B cell (primary cell): ENCODE measurements around the gene HIP1R. TPM values are rescaled to one million over a fixed set of nuclear protein-coding genes. Genes with fewer than 3 reads are reported as not detected.

ENCODE experiments used
- ATAC-seq: fragments of 200-7000 bp; cut with Tn5 transposase; one replicate; pipeline ENCODE4 v1.10.0; 2021; ENCODE audit warnings: low read depth, mild to moderate bottlenecking, moderate number of reproducible peaks, moderate library complexity
- CTCF ChIA-PET: fragments of 350-600 bp; sonication (Branson Sonifier 250); formaldehyde crosslinking; loops from one replicate; lab custom pipeline; 2021; ENCODE audit warnings: antibody characterized with exemption, inconsistent platforms; lab: Charles Lee
- POLR2A ChIA-PET: fragments of 350-600 bp; sonication (Branson Sonifier 250); formaldehyde crosslinking; loops from one replicate; lab custom pipeline; 2021; ENCODE audit warnings: antibody characterized with exemption; lab: Charles Lee
- DNase-seq: peaks from one replicate; pipeline ENCODE4 v3.0.0; 2013
- H2AFZ ChIP-seq: 2 replicates; pipeline ENCODE4 v1.6.1; 2012; ENCODE audit warnings: mild to moderate bottlenecking, low read depth, low read length; ENCODE audit not compliant: insufficient read depth, poor library complexity, severe bottlenecking
- H3K27ac ChIP-seq, 2 donors: 1 replicate in 1 of 2; 2 replicates in 1 of 2; pipeline ENCODE4 v1.5.1; 2012 to 2013; ENCODE audit warnings: low read length in 2 of 2, mild to moderate bottlenecking in 2 of 2, moderate library complexity in 1 of 2
- H3K27me3 ChIP-seq, 4 experiments: fragments of 200-600 bp in 1 of 4; sonication (generic) in 1 of 4; replicated peaks in 1 of 4; 1 replicate in 2 of 4; 2 replicates in 2 of 4; pipeline versions ENCODE4 v1.6.1 to v1.7.0; 2013 to 2016; ENCODE audit warnings: low read length in 3 of 4, mild to moderate bottlenecking in 2 of 4, mixed read lengths in 1 of 4, moderate library complexity in 1 of 4; ENCODE audit not compliant: insufficient read depth in 4 of 4, control insufficient read depth in 3 of 4; ENCODE audit errors: control extremely low read depth in 1 of 4
- H3K36me3 ChIP-seq, 2 experiments: replicated peaks in 1 of 2; 1 replicate in 1 of 2; 2 replicates in 1 of 2; pipeline versions ENCODE4 v1.6.1 to v1.7.1; 2013; ENCODE audit warnings: low read length in 1 of 2; ENCODE audit not compliant: insufficient read depth in 2 of 2, control insufficient read depth in 1 of 2; ENCODE audit errors: control extremely low read depth in 1 of 2, extremely low read depth in 1 of 2
- H3K4me1 ChIP-seq, 2 donors: fragments of 200-600 bp in 1 of 2; sonication (generic) in 1 of 2; 1 replicate in 1 of 2; 2 replicates in 1 of 2; pipeline versions ENCODE4 v1.5.1 to v1.6.1; 2013 to 2017; ENCODE audit warnings: low read length in 2 of 2; ENCODE audit not compliant: control insufficient read depth in 2 of 2, insufficient read depth in 2 of 2
- H3K4me2 ChIP-seq: replicated peaks from 2 replicates; pipeline ENCODE3; 2012; ENCODE audit warnings: mild to moderate bottlenecking, low read depth, low read length; ENCODE audit not compliant: poor library complexity, severe bottlenecking
- H3K4me3 ChIP-seq, 5 experiments: fragments of 200-600 bp in 1 of 5; sonication (generic) in 1 of 5; 1 replicate in 3 of 5; 2 replicates in 2 of 5; pipeline versions ENCODE4 v1.5.1 to v1.7.0; 2011 to 2016; ENCODE audit warnings: low read length in 4 of 5, mild to moderate bottlenecking in 4 of 5, low read depth in 2 of 5, control low read depth in 1 of 5, moderate library complexity in 1 of 5; ENCODE audit not compliant: insufficient read depth in 1 of 5; ENCODE audit errors: control extremely low read depth in 1 of 5, extremely low read depth in 1 of 5
- H3K79me2 ChIP-seq: fragments of 200-600 bp; sonication (generic); one replicate; pipeline ENCODE4 v1.6.0; 2016; ENCODE audit warnings: low read length; ENCODE audit not compliant: control insufficient read depth, insufficient read depth
- H3K9ac ChIP-seq: fragments of 200-600 bp; sonication (generic); 2 replicates; pipeline ENCODE4 v1.6.1; 2017; ENCODE audit warnings: mild to moderate bottlenecking, low read length, moderate library complexity
- H3K9me3 ChIP-seq, 3 donors: one replicate each; pipeline versions ENCODE4 v1.6.1 to v1.7.1; 2013; ENCODE audit warnings: low read length in 2 of 3; ENCODE audit not compliant: control insufficient read depth in 2 of 3, insufficient read depth in 1 of 3; ENCODE audit errors: control extremely low read depth in 1 of 3
- H4K20me1 ChIP-seq: 2 replicates; pipeline ENCODE4 v1.6.0; 2012; ENCODE audit warnings: mild to moderate bottlenecking, low read length; ENCODE audit not compliant: insufficient read depth, control insufficient read depth, poor library complexity, severe bottlenecking
- H3K27ac Mint-ChIP-seq: one replicate; pipeline ENCODE4 v1.8.0; 2021; ENCODE audit warnings: mixed read lengths
- H3K27me3 Mint-ChIP-seq: one replicate; pipeline ENCODE4 v1.8.0; 2021; ENCODE audit warnings: mixed read lengths
- H3K4me1 Mint-ChIP-seq: one replicate; pipeline ENCODE4 v1.8.0; 2021; ENCODE audit warnings: mixed read lengths
- H3K4me3 Mint-ChIP-seq: one replicate; pipeline ENCODE4 v1.8.0; 2021; ENCODE audit warnings: mixed read lengths
- H3K9me3 Mint-ChIP-seq: one replicate; pipeline ENCODE4 v1.8.0; 2022; ENCODE audit warnings: mixed read lengths; ENCODE audit not compliant: insufficient read depth
- EZH2 ChIP-seq: IDR thresholded peaks from 2 replicates; pipeline ENCODE4 v1.6.1; 2012; ENCODE audit warnings: borderline replicate concordance, low read depth, mild to moderate bottlenecking, moderate library complexity, low read length; ENCODE audit not compliant: insufficient read depth, poor library complexity, severe bottlenecking
- WGBS: methylation state at CpG from one replicate; pipeline ENCODE4 v1.1.5; 2013; ENCODE audit warnings: missing lambda C conversion rate; ENCODE audit not compliant: insufficient coverage; 5-methylcytosine and 5-hydroxymethylcytosine counted together
- intact Hi-C: fragments of 100-400 bp; cut with micrococcal nuclease; formaldehyde crosslinking; loops from one replicate; pipeline ENCODE4 v1.10.0; 2022
- polyA plus RNA-seq: library from polyadenylated mRNA; depleted of rRNA; stranded (reverse); fragments of >200 nt; gene quantifications from 2 replicates; pipeline ENCODE4 v1.2.3, GENCODE V29; 2012
- total RNA-seq, 2 donors: library from RNA; stranded (reverse); fragments of 120-200 nt in 1 of 2; gene quantifications; 1 replicate in 1 of 2; 2 replicates in 1 of 2; pipeline versions ENCODE4 v1.2.3 to v1.2.4, GENCODE V29; 2013 to 2022
- TF ChIP-seq, protein P1 (sequence below): fragments of 200-600 bp; IDR thresholded peaks from one replicate; pipeline ENCODE4 v1.8.0; 2022; ENCODE audit warnings: antibody characterized with exemption, mild to moderate bottlenecking

The HIP1R gene
- total and polyA plus RNA-seq, 2 donors (not counting 1 experiment from before 2014, with no cell fraction given), result 289 to 390 TPM

DNA sequence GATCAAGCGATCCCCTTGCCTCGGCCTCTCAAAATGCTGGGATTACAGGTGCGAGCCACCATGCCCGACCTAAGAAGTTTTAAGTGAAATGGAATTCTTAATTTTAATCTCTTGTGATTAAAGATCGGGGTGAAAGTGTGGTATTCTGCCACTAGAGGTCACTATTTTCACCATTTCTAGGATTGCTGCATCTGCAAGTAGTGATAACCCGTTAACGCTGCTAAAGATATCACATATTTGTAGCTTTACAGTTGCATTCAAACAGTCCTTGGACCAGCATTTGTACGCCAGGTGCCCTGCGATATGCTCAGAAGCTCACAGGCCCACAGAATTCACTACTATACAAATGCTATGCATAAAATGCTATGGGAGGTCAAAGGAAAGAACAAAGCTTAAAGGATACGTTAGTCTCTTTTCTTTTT lies 41.6 kb upstream of the HIP1R start:
- Histone ChIP-seq H3K36me3 (no peaks in the 10 kb centered on the region), H3K27me3 (no peaks in the 10 kb centered on the region), H3K4me1 (peaks cover 3 to 6% of the 10 kb centered on the region in 2 donors), H4K20me1 (no peaks in the 10 kb centered on the region), H3K27ac (no peak overlapping the region), H2AFZ (peak overlapping the region; percentile 48), H3K9ac (no peak overlapping the region), H3K9me3 (no peaks in the 10 kb centered on the region), H3K4me2 (peak overlapping the region; percentile 49), H3K4me3 (no peak overlapping the region), H3K79me2 (peaks cover 4% of the 10 kb centered on the region)
- Mint-ChIP-seq H3K4me3 (no peak overlapping the region), H3K9me3 (no peaks in the 10 kb centered on the region), H3K4me1 (peaks cover 4% of the 10 kb centered on the region), H3K27ac (no peak overlapping the region), H3K27me3 (no peaks in the 10 kb centered on the region)
- 20% methylated on average over 2 of the region's 10 CpGs for WGBS
- intact Hi-C loops, result loop anchor here (1.0 kb wide), 4 partner anchors 20 to 159 kb away; no protein-coding TSS in a partner anchor
- ATAC-seq (peak; percentile 86), DNase-seq (peak; percentile 76)
- CTCF ChIA-PET, result interaction anchor here (0.6 to 7.4 kb wide), 48 partner anchors 8 to 444 kb away, joined by 3 to 101 read pairs (median 6); partner anchors contain the start of genes HIP1R and MPHOSPH9
- no peak for TF ChIP-seq EZH2
- TF ChIP-seq, protein P1, sequence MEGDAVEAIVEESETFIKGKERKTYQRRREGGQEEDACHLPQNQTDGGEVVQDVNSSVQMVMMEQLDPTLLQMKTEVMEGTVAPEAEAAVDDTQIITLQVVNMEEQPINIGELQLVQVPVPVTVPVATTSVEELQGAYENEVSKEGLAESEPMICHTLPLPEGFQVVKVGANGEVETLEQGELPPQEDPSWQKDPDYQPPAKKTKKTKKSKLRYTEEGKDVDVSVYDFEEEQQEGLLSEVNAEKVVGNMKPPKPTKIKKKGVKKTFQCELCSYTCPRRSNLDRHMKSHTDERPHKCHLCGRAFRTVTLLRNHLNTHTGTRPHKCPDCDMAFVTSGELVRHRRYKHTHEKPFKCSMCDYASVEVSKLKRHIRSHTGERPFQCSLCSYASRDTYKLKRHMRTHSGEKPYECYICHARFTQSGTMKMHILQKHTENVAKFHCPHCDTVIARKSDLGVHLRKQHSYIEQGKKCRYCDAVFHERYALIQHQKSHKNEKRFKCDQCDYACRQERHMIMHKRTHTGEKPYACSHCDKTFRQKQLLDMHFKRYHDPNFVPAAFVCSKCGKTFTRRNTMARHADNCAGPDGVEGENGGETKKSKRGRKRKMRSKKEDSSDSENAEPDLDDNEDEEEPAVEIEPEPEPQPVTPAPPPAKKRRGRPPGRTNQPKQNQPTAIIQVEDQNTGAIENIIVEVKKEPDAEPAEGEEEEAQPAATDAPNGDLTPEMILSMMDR, result peak; percentile 86
- POLR2A ChIA-PET, result interaction anchor here (0.6 to 2.1 kb wide), 7 partner anchors 19 to 159 kb away, joined by 3 to 10 read pairs (median 4); no protein-coding TSS in a partner anchor

DNA sequence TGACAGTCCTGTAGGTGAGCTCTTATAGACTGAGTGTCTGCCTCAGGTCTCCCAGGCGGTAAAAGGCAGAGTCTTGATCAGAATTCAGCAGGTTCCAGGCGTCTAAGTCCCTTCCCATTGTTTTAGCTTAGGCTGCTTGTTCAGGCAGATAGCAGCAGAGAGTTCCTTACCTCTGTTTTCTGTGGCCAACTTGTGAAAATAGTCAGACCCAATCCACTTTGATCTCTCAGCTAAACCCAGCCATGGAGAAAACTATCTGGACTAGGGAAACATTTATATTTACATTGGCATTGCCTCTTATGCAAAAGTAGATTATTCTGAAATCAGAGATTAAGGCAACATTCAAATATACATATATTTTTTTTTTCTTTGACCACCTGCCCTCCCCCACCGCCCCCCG lies 39.5 kb upstream of the HIP1R start:
- intact Hi-C loops, result no loop called here
- Mint-ChIP-seq H3K4me1 (peaks cover 4% of the 10 kb centered on the region), H3K4me3 (no peak overlapping the region), H3K27ac (no peak overlapping the region), H3K27me3 (no peaks in the 10 kb centered on the region), H3K9me3 (no peaks in the 10 kb centered on the region)
- 92% methylated on average over 2 of the region's 4 CpGs for whole genome bisulfite sequencing
- Histone ChIP-seq H3K27me3 (no peaks in the 10 kb centered on the region), H3K79me2 (peaks cover 4% of the 10 kb centered on the region), H3K9me3 (no peaks in the 10 kb centered on the region), H3K4me1 (peaks cover 3 to 6% of the 10 kb centered on the region in 2 donors), H3K4me2 (no peak overlapping the region), H3K4me3 (no peak overlapping the region), H3K9ac (no peak overlapping the region), H4K20me1 (no peaks in the 10 kb centered on the region), H3K36me3 (no peaks in the 10 kb centered on the region), H3K27ac (no peak overlapping the region), H2AFZ (no peak overlapping the region)
- TF ChIP-seq, protein P1, result no peak
- no peak for TF ChIP-seq EZH2
- DNase-seq, result no peak
- CTCF ChIA-PET, result interaction anchor here (0.7 to 7.4 kb wide), 9 partner anchors 12 to 157 kb away, joined by 3 to 101 read pairs (median 7); no protein-coding TSS in a partner anchor
- ATAC-seq, result no peak
- POLR2A ChIA-PET, result interaction anchor here (0.7 kb wide), 1 partner anchor 36 kb away, joined by 3 read pairs; no protein-coding TSS in a partner anchor
